Measurements from ENCODE around the gene DOK5.

The DOK5 gene

GRCh38 chr20:54456423-54456822 lies 19.0 kb upstream of the DOK5 start:
- ChIA-PET CTCF (no interaction called here), POLR2A (ENCODE audit: low non-redundant PET) (no interaction called here)
- H3K27ac ChIP-seq: no peak overlapping the region
- no peak for DNase-seq (ENCODE audit: low spot score)
- no peak for TF ChIP-seq CTCF (conservative IDR thresholded peaks at IDR 0.05; ENCODE audit: low read depth)

GRCh38 chr20:54456961-54457360 lies 18.4 kb upstream of the DOK5 start:
- CTCF ChIA-PET: interaction anchor here (0.6 kb wide), 2 partner anchors 188 to 888 kb away, joined by 3 to 4 read pairs; no protein-coding TSS in a partner anchor
- no peak for DNase-seq (ENCODE audit: low spot score)
- no peak overlapping the region for H3K27ac ChIP-seq
- POLR2A ChIA-PET (ENCODE audit: low non-redundant PET): no interaction called here
- TF ChIP-seq CTCF (conservative IDR thresholded peaks at IDR 0.05; ENCODE audit: low read depth): no peak

GRCh38 chr20:54458219-54458618 lies 17.2 kb upstream of the DOK5 start:
- CTCF ChIA-PET: no interaction called here
- no peak for DNase-seq (ENCODE audit: low spot score)
- H3K27ac ChIP-seq: no peak overlapping the region
- POLR2A ChIA-PET (ENCODE audit: low non-redundant PET): no interaction called here
- TF ChIP-seq CTCF (conservative IDR thresholded peaks at IDR 0.05; ENCODE audit: low read depth): no peak

GRCh38 chr20:54459279-54459678 lies 16.1 kb upstream of the DOK5 start:
- no peak for DNase-seq (ENCODE audit: low spot score)
- TF ChIP-seq CTCF (conservative IDR thresholded peaks at IDR 0.05; ENCODE audit: low read depth): no peak
- CTCF ChIA-PET: interaction anchor here (0.7 kb wide), 1 partner anchor 22 kb away, joined by 3 read pairs; no protein-coding TSS in a partner anchor
- POLR2A ChIA-PET (ENCODE audit: low non-redundant PET): no interaction called here
- H3K27ac ChIP-seq: no peak overlapping the region

GRCh38 chr20:54464003-54464402 lies 11.4 kb upstream of the DOK5 start:
- TF ChIP-seq CTCF (conservative IDR thresholded peaks at IDR 0.05; ENCODE audit: low read depth): no peak
- H3K27ac ChIP-seq: no peak overlapping the region
- DNase-seq (ENCODE audit: low spot score): no peak
- ChIA-PET CTCF (no interaction called here), POLR2A (ENCODE audit: low non-redundant PET) (no interaction called here)

GRCh38 chr20:54466127-54466526 lies 9.3 kb upstream of the DOK5 start:
- ChIA-PET POLR2A (ENCODE audit: low non-redundant PET) (no interaction called here), CTCF (no interaction called here)
- no peak overlapping the region for H3K27ac ChIP-seq
- DNase-seq (ENCODE audit: low spot score): no peak
- no peak for TF ChIP-seq CTCF (conservative IDR thresholded peaks at IDR 0.05; ENCODE audit: low read depth)

GRCh38 chr20:54467622-54468021 lies 7.8 kb upstream of the DOK5 start:
- ChIA-PET CTCF (interaction anchor here (0.6 kb wide), 1 partner anchor 85 kb away, joined by 3 read pairs; no protein-coding TSS in a partner anchor), POLR2A (ENCODE audit: low non-redundant PET) (no interaction called here)
- H3K27ac ChIP-seq: no peak overlapping the region
- DNase-seq (ENCODE audit: low spot score): no peak
- no peak for TF ChIP-seq CTCF (conservative IDR thresholded peaks at IDR 0.05; ENCODE audit: low read depth)
